Activated T-cell treated with anti-CD3 and anti-CD28 coated beads, Interleukin-2, amount 50 U/mL, for 24 hours (primary cell): ENCODE data around the gene WFDC11.
"Not testable (repeated sequence)": the region's sequence is repeated elsewhere in the genome, so short reads cannot be mapped to it uniquely, and the experiment has no call there.

Source experiments
- DNase-seq: peaks from one replicate; pipeline ENCODE4 v3.0.0-alpha.2; 2020
- H3K27ac Mint-ChIP-seq: 2 replicates; pipeline ENCODE4 v1.8.0; 2020; ENCODE audit warnings: mild to moderate bottlenecking, mixed read lengths
- H3K27me3 Mint-ChIP-seq: 2 replicates; pipeline ENCODE4 v1.8.0; 2020; ENCODE audit warnings: mixed read lengths
- H3K36me3 Mint-ChIP-seq: 2 replicates; pipeline ENCODE4 v1.8.0; 2020; ENCODE audit warnings: low read depth, mixed read lengths
- H3K4me1 Mint-ChIP-seq: 2 replicates; pipeline ENCODE4 v1.8.0; 2020; ENCODE audit warnings: low read depth, mixed read lengths
- H3K4me3 Mint-ChIP-seq: 2 replicates; pipeline ENCODE4 v1.8.0; 2020; ENCODE audit warnings: mild to moderate bottlenecking, moderate library complexity, mixed read lengths
- H3K9me3 Mint-ChIP-seq: 2 replicates; pipeline ENCODE4 v1.8.0; 2020; ENCODE audit warnings: mixed read lengths

Gene WFDC11

DNA sequence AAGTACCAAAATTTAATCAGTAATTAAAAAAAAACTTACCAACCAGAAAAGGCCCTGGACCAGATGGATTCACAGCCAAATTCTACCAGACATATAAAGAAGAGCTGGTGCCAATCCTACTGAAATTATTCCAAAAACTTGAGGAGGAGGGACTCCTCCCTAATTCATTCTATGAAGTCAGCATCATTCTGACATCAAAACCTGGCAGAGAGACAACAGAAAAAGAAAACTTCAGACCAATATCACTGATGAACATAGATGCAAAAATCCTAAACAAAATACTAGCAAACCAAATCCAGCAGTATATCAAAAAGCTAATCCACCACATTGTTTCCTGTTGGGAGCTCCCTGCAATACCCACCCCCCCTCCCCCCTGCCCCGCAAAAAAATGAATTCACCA, at the start of gene WFDC11:
Gene WFDC11 (minus strand): TSS at position 101 of the 400 bp plus-strand sequence. CDS start 19,639 bp downstream, outside the sequence.
- H3K4me3 Mint-ChIP-seq = no peak within 1 kb of the TSS
- no peak within 1 kb of the TSS for H3K27ac Mint-ChIP-seq
- no peaks in the 10 kb centered on the region for H3K4me1 Mint-ChIP-seq
- peaks cover 5% of the 10 kb centered on the region for H3K9me3 Mint-ChIP-seq
- no peaks in the 10 kb centered on the region for H3K36me3 Mint-ChIP-seq
- H3K27me3 Mint-ChIP-seq = peaks cover 59% of the 10 kb centered on the region
- no peak for DNase-seq

GRCh38 chr20:45716141-45716688, 46.2 kb upstream of the WFDC11 start:
- H3K27me3 Mint-ChIP-seq = peaks cover 62% of the 10 kb centered on the region
- not testable (repeated sequence) for H3K27ac Mint-ChIP-seq, H3K4me3 Mint-ChIP-seq, H3K9me3 Mint-ChIP-seq, H3K4me1 Mint-ChIP-seq, H3K36me3 Mint-ChIP-seq, DNase-seq

DNA sequence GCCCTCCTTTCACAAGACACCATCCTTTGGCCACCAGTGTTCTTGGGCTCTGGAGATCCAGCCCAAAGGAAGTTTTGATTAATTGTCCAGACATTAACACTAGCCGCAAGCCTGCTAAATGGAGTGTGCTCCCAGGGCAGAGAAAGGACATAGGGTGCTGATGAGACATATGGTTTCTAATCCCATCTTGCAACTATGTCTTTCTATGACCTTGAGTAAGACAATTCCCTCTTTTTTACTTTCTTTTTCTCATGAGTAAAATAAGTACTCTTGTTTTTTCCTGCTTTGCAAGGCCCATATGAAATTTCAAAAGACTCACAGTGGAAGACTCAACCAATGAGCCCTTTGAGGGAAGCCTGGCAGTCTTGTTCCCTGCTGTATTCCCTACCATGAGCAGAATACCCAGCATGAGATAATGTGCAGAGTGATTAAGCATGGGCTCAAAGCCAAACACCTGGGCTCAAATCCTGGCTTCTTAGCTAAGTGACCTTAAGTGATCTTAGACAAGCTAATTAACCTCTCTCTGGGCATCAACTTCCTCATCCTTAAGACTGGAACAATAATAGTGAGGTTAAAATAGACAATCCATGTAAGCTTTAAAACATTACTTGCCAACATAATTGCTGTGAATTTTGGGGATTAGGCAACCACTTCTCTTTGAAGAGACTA, 35.1 kb upstream of the WFDC11 start, which contains the start of gene WFDC10B:
Gene WFDC10B (minus strand): TSS at position 51 of the 669 bp plus-strand sequence. CDS start 19,027 bp downstream, outside the sequence.
- Mint-ChIP-seq H3K4me3 (no peak within 1 kb of the TSS), H3K27me3 (peaks cover 52% of the 10 kb centered on the region), H3K9me3 (no peaks in the 10 kb centered on the region), H3K27ac (no peak within 1 kb of the TSS), H3K4me1 (no peaks in the 10 kb centered on the region), H3K36me3 (no peaks in the 10 kb centered on the region)
- DNase-seq = no peak

DNA sequence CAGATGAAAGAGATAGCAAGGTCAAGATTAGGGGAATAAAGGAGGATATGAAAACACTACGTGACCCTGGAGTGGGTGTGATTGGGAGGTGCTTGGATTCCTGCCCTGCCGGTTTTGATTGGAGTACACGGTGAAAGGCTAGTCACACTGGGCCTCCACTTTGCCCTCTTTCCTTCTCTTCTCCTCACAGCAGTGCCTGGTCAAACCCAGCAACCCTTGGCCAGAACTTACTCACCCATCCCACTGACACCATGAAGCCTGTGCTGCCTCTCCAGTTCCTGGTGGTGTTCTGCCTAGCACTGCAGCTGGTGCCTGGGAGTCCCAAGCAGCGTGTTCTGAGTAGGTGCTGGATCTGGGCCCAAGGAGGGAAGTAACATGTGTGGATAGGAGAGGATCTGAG, 31.8 kb upstream of the WFDC11 start, which contains the start of gene WFDC13:
Gene WFDC13 (plus strand): TSS at position 166 of the 400 bp plus-strand sequence. CDS start 86 bp downstream, at position 252.
- H3K4me1 Mint-ChIP-seq = no peaks in the 10 kb centered on the region
- no peaks in the 10 kb centered on the region for H3K9me3 Mint-ChIP-seq
- no peaks in the 10 kb centered on the region for H3K36me3 Mint-ChIP-seq
- no peak within 1 kb of the TSS for H3K4me3 Mint-ChIP-seq
- no peak within 1 kb of the TSS for H3K27ac Mint-ChIP-seq
- DNase-seq = no peak
- H3K27me3 Mint-ChIP-seq = peaks cover 37% of the 10 kb centered on the region

DNA sequence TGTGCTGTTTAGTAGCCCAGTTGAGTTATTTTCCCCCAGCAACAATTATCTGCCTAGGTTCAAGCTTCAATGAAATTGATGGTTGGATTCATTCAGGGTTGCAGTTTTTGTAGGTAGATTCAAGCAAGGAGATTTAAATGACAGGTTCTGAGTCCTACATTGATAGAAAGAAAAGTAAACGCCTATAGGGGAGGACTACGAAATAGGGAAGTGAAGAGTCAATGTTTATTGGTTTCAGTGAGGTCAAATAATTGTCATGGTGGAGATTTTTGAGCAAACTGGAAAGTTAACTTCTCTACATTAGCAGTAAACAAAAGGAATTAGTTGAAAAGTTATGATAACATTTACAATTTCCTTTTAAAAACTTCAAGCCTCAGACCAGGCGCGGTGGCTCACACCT, 31.1 kb upstream of the WFDC11 start:
- Mint-ChIP-seq H3K27ac (no peak overlapping the region), H3K27me3 (peaks cover 35% of the 10 kb centered on the region), H3K4me1 (no peaks in the 10 kb centered on the region), H3K9me3 (no peaks in the 10 kb centered on the region), H3K4me3 (no peak overlapping the region), H3K36me3 (no peaks in the 10 kb centered on the region)
- DNase-seq = no peak

DNA sequence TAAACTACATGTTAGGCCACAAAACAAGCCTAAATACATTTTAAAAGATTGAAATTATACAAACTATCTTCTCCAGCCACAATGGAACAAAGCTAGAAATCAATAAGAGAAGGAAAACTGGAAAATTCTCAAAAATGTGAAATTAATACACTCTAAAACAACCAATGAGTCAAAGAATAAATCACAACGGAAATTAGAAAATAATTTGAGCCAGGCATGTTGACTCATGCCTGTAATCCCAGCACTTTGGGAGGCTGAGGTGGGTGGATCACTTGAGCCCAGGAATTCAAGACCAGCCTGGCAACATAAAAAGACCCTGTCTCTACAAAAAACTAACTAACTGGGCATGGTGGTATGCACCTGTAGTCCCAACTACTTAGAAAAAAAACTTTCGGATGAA, 25.5 kb upstream of the WFDC11 start:
- H3K36me3 Mint-ChIP-seq = no peaks in the 10 kb centered on the region
- peaks cover 42% of the 10 kb centered on the region for H3K27me3 Mint-ChIP-seq
- H3K9me3 Mint-ChIP-seq = no peaks in the 10 kb centered on the region
- H3K4me1 Mint-ChIP-seq = no peaks in the 10 kb centered on the region
- no peak overlapping the region for H3K4me3 Mint-ChIP-seq
- H3K27ac Mint-ChIP-seq = no peak overlapping the region
- DNase-seq = no peak

- not testable (repeated sequence) for H3K36me3 Mint-ChIP-seq, H3K4me3 Mint-ChIP-seq, H3K27ac Mint-ChIP-seq, H3K4me1 Mint-ChIP-seq, DNase-seq, H3K9me3 Mint-ChIP-seq
- peaks cover 42% of the 10 kb centered on the region for H3K27me3 Mint-ChIP-seq
These were observed 23.3 kb upstream of the WFDC11 start for GRCh38 chr20:45693346-45693745.

GRCh38 chr20:45685896-45686295, 15.9 kb upstream of the WFDC11 start:
- no peak overlapping the region for H3K4me3 Mint-ChIP-seq
- peaks cover 1% of the 10 kb centered on the region for H3K9me3 Mint-ChIP-seq
- no peak for DNase-seq
- H3K27ac Mint-ChIP-seq = no peak overlapping the region
- peaks cover 29% of the 10 kb centered on the region for H3K27me3 Mint-ChIP-seq
- H3K36me3 Mint-ChIP-seq = no peaks in the 10 kb centered on the region
- no peaks in the 10 kb centered on the region for H3K4me1 Mint-ChIP-seq

DNA sequence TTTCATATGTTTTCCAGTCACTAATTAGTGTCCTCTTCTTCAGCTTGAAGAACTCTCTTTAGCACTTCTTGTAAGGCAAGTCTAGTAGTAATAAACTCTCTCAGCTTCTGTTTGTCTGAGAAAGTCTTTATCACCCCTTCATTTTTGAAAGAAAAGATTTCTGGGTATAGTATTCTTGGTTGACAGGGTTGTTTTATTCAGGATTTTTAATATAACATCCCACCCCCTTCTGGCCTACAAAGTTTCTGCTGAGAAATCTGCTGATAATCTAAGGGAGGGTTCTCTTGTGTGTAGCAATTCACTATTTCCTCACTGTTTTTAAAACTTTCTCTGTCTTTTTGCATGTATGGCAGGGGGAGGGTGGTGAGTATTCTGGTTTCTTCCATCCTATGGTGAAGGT, 9.6 kb upstream of the WFDC11 start:
- no peak for DNase-seq
- Mint-ChIP-seq H3K4me1 (no peaks in the 10 kb centered on the region), H3K36me3 (no peaks in the 10 kb centered on the region), H3K27me3 (peaks cover 24% of the 10 kb centered on the region), H3K27ac (no peak overlapping the region), H3K4me3 (no peak overlapping the region), H3K9me3 (peaks cover 27% of the 10 kb centered on the region)

DNA sequence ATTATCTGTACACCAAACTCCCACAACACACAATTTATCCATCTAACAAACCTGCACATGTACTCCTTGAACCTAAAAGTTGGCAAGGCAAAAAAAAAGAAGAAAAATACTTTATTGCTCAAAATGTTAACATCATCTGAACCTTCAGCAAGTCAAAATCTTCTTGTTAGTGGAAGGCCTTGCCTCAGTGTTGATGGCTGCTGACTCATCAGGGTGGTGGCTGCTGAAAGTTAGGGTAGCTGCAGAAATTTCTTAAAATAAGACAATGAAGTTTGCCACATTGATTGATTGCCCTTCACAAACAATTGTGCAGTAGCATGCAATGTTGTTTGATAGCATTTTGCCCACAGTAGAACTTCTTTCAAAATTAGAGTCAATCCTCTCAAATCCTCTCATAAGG, 2.7 kb upstream of the WFDC11 start:
- Mint-ChIP-seq H3K27me3 (peaks cover 44% of the 10 kb centered on the region), H3K27ac (no peak overlapping the region), H3K4me1 (no peaks in the 10 kb centered on the region), H3K36me3 (no peaks in the 10 kb centered on the region), H3K9me3 (peaks cover 16% of the 10 kb centered on the region), H3K4me3 (no peak overlapping the region)
- DNase-seq = no peak

- not testable (repeated sequence) for H3K36me3 Mint-ChIP-seq, DNase-seq, H3K4me1 Mint-ChIP-seq, H3K27ac Mint-ChIP-seq, H3K4me3 Mint-ChIP-seq, H3K9me3 Mint-ChIP-seq
- peaks cover 17% of the 10 kb centered on the region for H3K27me3 Mint-ChIP-seq
These were observed 13.0 kb downstream of the WFDC11 start for GRCh38 chr20:45657038-45657437.

GRCh38 chr20:45651726-45652125, 18.3 kb downstream of the WFDC11 start:
- H3K4me3 Mint-ChIP-seq, DNase-seq, H3K4me1 Mint-ChIP-seq, H3K36me3 Mint-ChIP-seq, H3K27ac Mint-ChIP-seq, H3K9me3 Mint-ChIP-seq: not testable (repeated sequence)
- peaks cover 28% of the 10 kb centered on the region for H3K27me3 Mint-ChIP-seq

DNA sequence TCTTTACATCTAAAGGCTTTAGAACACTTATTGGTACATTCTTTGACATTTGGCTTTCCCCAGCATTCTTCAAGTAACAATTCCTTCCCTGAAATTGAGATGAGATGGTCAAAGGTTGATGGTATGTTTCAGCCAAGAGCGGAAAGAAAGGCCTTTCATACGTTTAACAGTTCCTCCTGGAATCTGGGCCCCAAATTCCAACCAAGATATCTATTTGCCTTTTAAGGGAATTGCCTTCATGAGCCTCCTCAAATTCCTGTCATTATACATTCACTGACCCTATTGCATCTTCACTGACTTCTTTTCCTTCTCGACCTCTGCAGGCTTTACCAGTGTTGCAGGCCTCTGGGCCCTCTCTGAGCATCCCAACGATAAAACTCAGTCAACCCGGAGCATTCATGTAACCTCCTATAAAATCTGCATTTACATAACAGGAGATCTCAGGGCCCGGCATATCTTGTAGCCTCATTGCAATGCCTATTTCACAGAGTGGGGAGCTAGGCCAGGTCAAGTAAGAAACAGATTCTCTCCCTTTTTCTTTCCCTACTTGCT, 20.7 kb downstream of the WFDC11 start:
- Mint-ChIP-seq H3K9me3 (no peaks in the 10 kb centered on the region), H3K27me3 (peaks cover 25% of the 10 kb centered on the region), H3K4me1 (no peaks in the 10 kb centered on the region), H3K27ac (no peak overlapping the region), H3K36me3 (no peaks in the 10 kb centered on the region), H3K4me3 (no peak overlapping the region)
- DNase-seq = no peak

DNA sequence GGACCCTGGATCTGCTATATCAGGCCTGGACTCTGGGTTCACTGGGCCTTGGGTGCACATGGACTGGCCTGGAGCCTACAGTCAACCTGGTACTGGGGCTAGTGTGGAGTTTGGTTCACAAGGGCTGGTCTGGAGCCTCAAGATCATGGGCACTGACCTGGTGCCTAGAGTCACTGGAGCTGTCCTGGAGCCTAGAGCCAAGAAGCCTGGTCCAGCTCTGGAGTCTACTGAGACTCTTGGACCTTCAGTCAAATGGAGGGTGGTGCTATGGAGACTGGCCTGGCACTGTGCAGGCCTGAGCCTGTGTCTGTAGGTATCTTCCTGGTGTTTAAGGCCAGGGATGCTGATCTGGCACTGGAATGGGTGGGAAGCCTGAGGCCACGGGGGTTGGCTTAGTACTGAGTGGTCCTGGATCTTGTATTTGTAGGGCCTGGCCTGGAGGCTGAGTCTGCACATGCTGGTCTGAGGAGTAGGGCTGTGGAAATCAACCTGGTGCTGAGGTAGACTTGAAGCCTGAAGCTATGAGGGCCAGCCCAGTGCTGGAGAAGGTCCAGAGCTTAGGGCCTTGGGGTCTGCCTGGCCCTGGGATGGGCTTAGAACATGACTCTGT, 22.5 kb downstream of the WFDC11 start:
- no peaks in the 10 kb centered on the region for H3K4me1 Mint-ChIP-seq
- H3K4me3 Mint-ChIP-seq = no peak overlapping the region
- H3K36me3 Mint-ChIP-seq = no peaks in the 10 kb centered on the region
- H3K27ac Mint-ChIP-seq = no peak overlapping the region
- no peaks in the 10 kb centered on the region for H3K9me3 Mint-ChIP-seq
- peaks cover 15% of the 10 kb centered on the region for H3K27me3 Mint-ChIP-seq
- no peak for DNase-seq

DNA sequence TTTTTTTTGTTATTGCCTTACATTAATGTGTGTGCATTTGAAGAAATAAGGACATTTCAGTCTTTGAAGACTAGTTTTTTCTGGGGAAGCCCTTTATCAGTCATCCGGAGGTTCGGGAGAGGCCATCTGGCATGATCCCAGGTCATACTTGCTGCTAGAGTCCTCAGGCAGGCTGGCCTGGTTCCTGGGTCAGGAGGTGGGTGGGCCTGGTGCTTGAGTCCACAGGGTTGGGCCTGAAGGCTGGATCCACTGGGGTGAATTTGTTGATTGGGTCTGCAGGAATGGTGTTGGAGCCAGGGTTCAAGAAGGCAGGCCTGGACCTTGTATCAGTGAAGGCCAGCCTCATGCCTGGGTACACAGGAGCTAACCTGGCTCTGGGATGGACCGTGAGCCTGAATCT, 23.2 kb downstream of the WFDC11 start:
- no peak for DNase-seq
- Mint-ChIP-seq H3K4me1 (no peaks in the 10 kb centered on the region), H3K4me3 (no peak overlapping the region), H3K27ac (no peak overlapping the region), H3K36me3 (no peaks in the 10 kb centered on the region), H3K9me3 (no peaks in the 10 kb centered on the region), H3K27me3 (peaks cover 12% of the 10 kb centered on the region)
